GM12878 (cell line): ENCODE data around the gene TSPAN16. TPM values are rescaled to one million over a fixed set of nuclear protein-coding genes. Genes with fewer than 3 reads are reported as not detected.

Experiments
- ATAC-seq: fragments of 200-7000 bp; cut with Tn5 transposase; 3 replicates; pipeline ENCODE4 v1.9.1; 2020; ENCODE audit warnings: mild to moderate bottlenecking, moderate library complexity
- BruUV-seq: library from RNA; stranded (reverse); fragments of 400-500 nt; replicated peaks from 2 replicates; lab custom pipeline; 2021; lab: Mats Ljungman, UMichigan
- CTCF ChIA-PET: fragments of 300-600 bp; sonication (Branson Sonifier 250); formaldehyde crosslinking; extraction: SDS; loops from one replicate; lab custom pipeline; 2021; ENCODE audit warnings: inconsistent platforms; lab: Yijun Ruan, JAX
- POLR2A ChIA-PET: fragments of 350-600 bp; formaldehyde crosslinking; extraction: SDS; loops from one replicate; lab custom pipeline; 2021; ENCODE audit warnings: inconsistent platforms; lab: Charles Lee
- RAD21 ChIA-PET: fragments of 300-600 bp; sonication (Branson Sonifier 250); formaldehyde crosslinking; loops from one replicate; lab custom pipeline; 2023; ENCODE audit warnings: antibody characterized with exemption; ENCODE audit not compliant: unreplicated experiment; lab: Charles Lee
- SMC1A ChIA-PET: fragments of 300-600 bp; sonication (Branson Sonifier 250); formaldehyde crosslinking; loops from one replicate; lab custom pipeline; 2023; ENCODE audit not compliant: unreplicated experiment, uncharacterized antibody; lab: Charles Lee
- DNase-seq: peaks from one replicate; pipeline ENCODE4 v3.0.0-alpha.2; 2011; ENCODE audit warnings: low read depth, low spot score
- FAIRE-seq: peaks from 3 replicates; lab custom pipeline; 2011; peaks lifted over from hg19 to GRCh38; lab: Jason Lieb, UNC
- H2AFZ ChIP-seq: 2 replicates; pipeline ENCODE4 v1.6.0; 2011; ENCODE audit warnings: low read depth, low read length, control low read depth; ENCODE audit not compliant: control insufficient read depth
- H3K27ac ChIP-seq: 2 replicates; pipeline ENCODE4 v1.5.1; 2011; ENCODE audit warnings: control low read depth; ENCODE audit not compliant: control insufficient read depth, insufficient read depth
- H3K27me3 ChIP-seq, 2 experiments: replicated peaks in 1 of 2; 2 replicates each; pipeline versions ENCODE4 v1.6.0 to v1.6.1; 2011; ENCODE audit warnings: low read length in 1 of 2; ENCODE audit not compliant: control insufficient read depth in 2 of 2, insufficient read depth in 2 of 2
- H3K36me3 ChIP-seq, 2 experiments: 2 replicates each; pipeline ENCODE4 v1.5.1; 2011; ENCODE audit warnings: low read length in 1 of 2; ENCODE audit not compliant: control insufficient read depth in 2 of 2, insufficient read depth in 2 of 2
- H3K4me1 ChIP-seq: 2 replicates; pipeline ENCODE4 v1.6.1; 2011; ENCODE audit warnings: mild to moderate bottlenecking, low read length, moderate library complexity, mixed read lengths; ENCODE audit not compliant: control insufficient read depth, insufficient read depth
- H3K4me2 ChIP-seq: 2 replicates; pipeline ENCODE4 v1.6.0; 2011; ENCODE audit warnings: control low read depth; ENCODE audit not compliant: control insufficient read depth, insufficient read depth
- H3K4me3 ChIP-seq: fragments of 200-600 bp; sonication (generic); 2 replicates; pipeline ENCODE4 v1.5.1; 2016
- H3K79me2 ChIP-seq: 2 replicates; pipeline ENCODE4 v1.6.0; 2011; ENCODE audit warnings: low read length; ENCODE audit not compliant: control insufficient read depth, insufficient read depth
- H3K9ac ChIP-seq: 2 replicates; pipeline ENCODE4 v1.8.0; 2011; ENCODE audit warnings: low read length, control low read depth, mixed read lengths; ENCODE audit not compliant: control insufficient read depth, insufficient read depth
- H3K9me3 ChIP-seq: replicated peaks from 3 replicates; pipeline ENCODE4 v1.5.1; 2011; ENCODE audit warnings: mild to moderate bottlenecking, low read length; ENCODE audit not compliant: control insufficient read depth, insufficient read depth
- H4K20me1 ChIP-seq: 2 replicates; pipeline ENCODE4 v1.6.0; 2011; ENCODE audit not compliant: control insufficient read depth, insufficient read depth
- ASH2L ChIP-seq: fragments of 300-600, 200-600 bp; sonication (generic); IDR thresholded peaks from 2 replicates; pipeline ENCODE4 v1.6.1; 2017; ENCODE audit warnings: low read depth, mild to moderate bottlenecking, borderline replicate concordance
- E2F4 ChIP-seq: IDR thresholded peaks from 2 replicates; pipeline ENCODE4 v1.6.1; 2012; ENCODE audit warnings: low read depth, low read length, improper control_type of control experiment
- FOXK2 ChIP-seq: fragments of 450-650 bp; IDR thresholded peaks from 2 replicates; pipeline ENCODE4 v1.6.1; 2017; ENCODE audit warnings: mild to moderate bottlenecking, moderate library complexity
- FOXM1 ChIP-seq: IDR thresholded peaks from 2 replicates; pipeline ENCODE4 v1.6.1; 2012; ENCODE audit warnings: low read depth, mild to moderate bottlenecking, inconsistent platforms, low read length, moderate library complexity
- HCFC1 ChIP-seq: fragments of 150-350 bp; IDR thresholded peaks from 2 replicates; pipeline ENCODE4 v1.6.1; 2014; ENCODE audit warnings: low read length
- IRF3 ChIP-seq: fragments of 450-650 bp; IDR thresholded peaks from 2 replicates; pipeline ENCODE4 v1.6.1; 2014; ENCODE audit warnings: mild to moderate bottlenecking
- KDM1A ChIP-seq: fragments of 200-600 bp; sonication (generic); IDR thresholded peaks from 2 replicates; pipeline ENCODE4 v1.6.1; 2016; ENCODE audit warnings: borderline replicate concordance
- MXI1 ChIP-seq: fragments of 150-350 bp; IDR thresholded peaks from 2 replicates; pipeline ENCODE4 v1.6.1; 2011; ENCODE audit warnings: low read depth, mild to moderate bottlenecking, inconsistent platforms, low read length, improper control_type of control experiment
- RCOR1 ChIP-seq: conservative IDR thresholded peaks from 2 replicates; pipeline ENCODE4 v1.6.1; 2012; ENCODE audit warnings: low read depth, low read length, improper control_type of control experiment
- SMC3 ChIP-seq: IDR thresholded peaks from 2 replicates; pipeline ENCODE4 v1.6.1; 2011; ENCODE audit warnings: low read length, improper control_type of control experiment, borderline replicate concordance
- USF1 ChIP-seq: IDR thresholded peaks from 2 replicates; pipeline ENCODE4 v1.6.1; 2011; ENCODE audit warnings: borderline replicate concordance, low read depth, mild to moderate bottlenecking, moderate library complexity, mixed read lengths, low read length; ENCODE audit not compliant: insufficient read depth; ENCODE audit errors: extremely low read length
- ZNF217 ChIP-seq: fragments of 450-650 bp; IDR thresholded peaks from 2 replicates; pipeline ENCODE4 v1.6.1; 2017; ENCODE audit warnings: antibody characterized with exemption, mild to moderate bottlenecking
- ZNF592 ChIP-seq: fragments of 450-650 bp; IDR thresholded peaks from 2 replicates; pipeline ENCODE4 v1.6.1; 2017; ENCODE audit warnings: mild to moderate bottlenecking, moderate library complexity
- WGBS: methylation state at CpG from one replicate; pipeline ENCODE4 v1.1.6; 2016; ENCODE audit warnings: low lambda C conversion rate; ENCODE audit not compliant: insufficient replicate concordance, insufficient coverage; ENCODE audit errors: missing lambda C conversion rate; 5-methylcytosine and 5-hydroxymethylcytosine counted together
- in situ Hi-C: fragments of 300-500 bp; cut with MboI; formaldehyde crosslinking; loops from 9 replicates; pipeline ENCODE4 v1.14.3; 2018; ENCODE audit warnings: mixed read lengths
- intact Hi-C: fragments of 100-400 bp; cut with micrococcal nuclease; formaldehyde crosslinking; loops from one replicate; pipeline ENCODE4 v1.14.2; 2022; ENCODE audit not compliant: unreplicated experiment
- polyA plus RNA-seq, 11 experiments: library from polyadenylated mRNA; depleted of rRNA in 4 of 11; unstranded in 6 of 11; stranded (reverse) in 5 of 11; fragments of >200 nt; fragmentation: Nextera tagmentation in 4 of 11; fragmentation: Illumina TruSeq in 1 of 11; extraction: Ambion mirVana in 4 of 11; extraction: Trizol in 1 of 11; gene quantifications; 1 replicate in 1 of 11; 2 replicates in 10 of 11; pipeline versions ENCODE4 v1.2.1 to v1.2.3, GENCODE V29; 2011 to 2016; ENCODE audit warnings: inconsistent platforms in 2 of 11, missing spikeins in 2 of 11, low read depth in 1 of 11
- total RNA-seq, 4 experiments: library from RNA; depleted of rRNA in 3 of 4; stranded (reverse); fragments of >200 nt in 3 of 4; fragmentation: Illumina TruSeq in 1 of 4; extraction: Trizol in 1 of 4; gene quantifications; 2 replicates each; pipeline versions ENCODE4 v1.2.1 to v1.2.3, GENCODE V29; 2013 to 2021
- TF ChIP-seq, protein P1 (sequence below): fragments of 150-350 bp; IDR thresholded peaks from 2 replicates; pipeline ENCODE4 v1.6.1; 2014; ENCODE audit warnings: mild to moderate bottlenecking, low read depth, low read length

Gene TSPAN16
- total and polyA plus RNA-seq, 10 of the 15 experiments (the other 5 are each of a cell fraction or from before 2014, with no cell fraction given), result not detected

DNA sequence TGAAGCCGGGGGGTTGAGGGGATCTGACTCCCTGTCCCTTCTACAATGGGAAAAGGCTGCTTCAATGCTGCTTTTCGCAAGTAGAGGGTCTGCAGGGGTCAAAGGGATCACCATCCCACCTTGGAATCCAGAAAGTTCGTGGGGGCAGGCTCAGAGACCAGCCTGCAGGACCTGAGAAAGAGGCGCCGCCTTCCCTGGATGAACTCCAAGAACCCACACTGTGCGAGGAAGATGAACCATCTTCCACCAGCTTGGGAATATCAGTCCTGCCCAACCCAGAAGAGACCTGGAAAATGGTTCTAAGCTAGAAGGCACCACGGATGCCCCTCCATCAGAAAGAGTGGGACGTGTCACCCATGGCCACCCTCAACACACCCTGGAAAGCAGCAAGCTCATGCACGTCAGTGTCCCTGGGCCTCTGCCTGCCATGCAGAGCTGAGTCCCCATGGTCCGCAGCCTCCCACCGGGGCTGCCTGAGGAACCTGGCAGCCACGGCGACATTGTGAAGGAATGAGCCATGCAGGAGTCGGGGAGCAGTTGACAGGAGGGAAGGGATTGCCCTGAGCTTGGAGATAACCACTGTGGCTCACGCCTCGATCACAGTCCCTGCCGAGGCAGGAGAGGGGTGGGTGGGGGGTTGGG is 28.9 kb downstream of the TSPAN16 start:
- intact Hi-C loops (no loop called here), in situ Hi-C loops (no loop called here)
- peaks cover 40% of the 10 kb centered on the region for H3K4me1 ChIP-seq
- DNase-seq (no peak), FAIRE-seq (no peak), ATAC-seq (no peak)
- peak overlapping the region; percentile 16; the same call in 1 of the 2 replicates for H2AFZ ChIP-seq
- H3K36me3 ChIP-seq, result peaks cover 0 to 5% of the 10 kb centered on the region in 2 experiments; a peak in 2 of 4 replicates
- POLR2A ChIA-PET, result interaction anchor here (1.0 to 4.2 kb wide), 4 partner anchors 15 to 50 kb away, joined by 3 to 23 read pairs (median 6); partner anchors contain the start of genes CCDC159, RAB3D and TMEM205
- no TSS peak for BruUV-seq
- SMC1A ChIA-PET, result interaction anchor here (1.1 to 2.0 kb wide), 3 partner anchors 14 to 22 kb away, joined by 3 to 7 read pairs (median 4); partner anchors contain the start of genes CCDC159, RAB3D and TMEM205
- H3K4me3 ChIP-seq, result no peak overlapping the region
- CTCF ChIA-PET, result interaction anchor here (0.8 to 2.0 kb wide), 9 partner anchors 9 to 235 kb away, joined by 3 to 8 read pairs (median 3); partner anchors contain the start of genes CCDC159, RAB3D, TMEM205 and TSPAN16
- H3K9ac ChIP-seq, result peak overlapping the region; percentile 39; the same call in 1 of the 2 replicates
- RAD21 ChIA-PET, result interaction anchor here (0.6 to 1.3 kb wide), 4 partner anchors 9 to 50 kb away, joined by 3 to 4 read pairs (median 4); partner anchors contain the start of genes CCDC159, RAB3D, SWSAP1 and TMEM205
- peak overlapping the region; percentile 81 for H3K4me2 ChIP-seq
- H4K20me1 ChIP-seq, result no peaks in the 10 kb centered on the region
- no peaks in the 10 kb centered on the region for H3K79me2 ChIP-seq
- H3K27ac ChIP-seq, result peak overlapping the region; percentile 88
- 88% methylated on average over 17 of the region's 17 CpGs for WGBS
- H3K9me3 ChIP-seq, result no peaks in the 10 kb centered on the region
- no peaks in the 10 kb centered on the region for H3K27me3 ChIP-seq
- TF ChIP-seq RCOR1 (no peak), MXI1 (no peak), ASH2L (no peak), ZNF217 (no peak), FOXK2 (no peak), HCFC1 (no peak), IRF3 (no peak), SMC3 (no peak), E2F4 (no peak), USF1 (no peak), KDM1A (no peak), ZNF592 (no peak), FOXM1 (no peak)
- TF ChIP-seq, protein P1, sequence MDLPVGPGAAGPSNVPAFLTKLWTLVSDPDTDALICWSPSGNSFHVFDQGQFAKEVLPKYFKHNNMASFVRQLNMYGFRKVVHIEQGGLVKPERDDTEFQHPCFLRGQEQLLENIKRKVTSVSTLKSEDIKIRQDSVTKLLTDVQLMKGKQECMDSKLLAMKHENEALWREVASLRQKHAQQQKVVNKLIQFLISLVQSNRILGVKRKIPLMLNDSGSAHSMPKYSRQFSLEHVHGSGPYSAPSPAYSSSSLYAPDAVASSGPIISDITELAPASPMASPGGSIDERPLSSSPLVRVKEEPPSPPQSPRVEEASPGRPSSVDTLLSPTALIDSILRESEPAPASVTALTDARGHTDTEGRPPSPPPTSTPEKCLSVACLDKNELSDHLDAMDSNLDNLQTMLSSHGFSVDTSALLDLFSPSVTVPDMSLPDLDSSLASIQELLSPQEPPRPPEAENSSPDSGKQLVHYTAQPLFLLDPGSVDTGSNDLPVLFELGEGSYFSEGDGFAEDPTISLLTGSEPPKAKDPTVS, result no peak
